H9 (cell line): Measurements from ENCODE around the gene ZNF628. TPM values are rescaled to one million over a fixed set of nuclear protein-coding genes. Genes with fewer than 3 reads are reported as not detected.
A peak's percentile ranks its signal among the peaks of the same experiment; 100 is the strongest.

Source experiments
- DNase-seq: peaks from one replicate; pipeline ENCODE4 v3.0.0-alpha.2; 2017
- H2AFZ ChIP-seq: one replicate; pipeline ENCODE4 v1.6.1; 2013; ENCODE audit warnings: mild to moderate bottlenecking, low read length, control low read depth, moderate library complexity
- H2AK5ac ChIP-seq: 2 replicates; pipeline ENCODE4 v1.6.1; 2013; ENCODE audit warnings: low read length, control low read depth, mixed read lengths; ENCODE audit not compliant: insufficient read length
- H2BK120ac ChIP-seq: one replicate; pipeline ENCODE4 v1.6.1; 2013; ENCODE audit warnings: low read depth, mild to moderate bottlenecking, low read length, control low read depth, inconsistent platforms; ENCODE audit not compliant: poor library complexity, severe bottlenecking
- H2BK12ac ChIP-seq: 2 replicates; pipeline ENCODE4 v1.6.1; 2013; ENCODE audit warnings: low read length, control low read depth, mixed read lengths, low read depth; ENCODE audit not compliant: insufficient read length
- H2BK15ac ChIP-seq: 2 replicates; pipeline ENCODE4 v1.6.1; 2013; ENCODE audit warnings: low read depth, low read length, control low read depth
- H2BK20ac ChIP-seq: one replicate; pipeline ENCODE4 v1.6.1; 2013; ENCODE audit warnings: low read depth, mild to moderate bottlenecking, low read length, control low read depth, inconsistent platforms; ENCODE audit not compliant: poor library complexity, severe bottlenecking
- H2BK5ac ChIP-seq: 2 replicates; pipeline ENCODE4 v1.6.1; 2013; ENCODE audit warnings: low read length, control low read depth, mixed read lengths; ENCODE audit not compliant: insufficient read length
- H3K14ac ChIP-seq: 2 replicates; pipeline ENCODE4 v1.6.1; 2013; ENCODE audit warnings: low read length, control low read depth; ENCODE audit not compliant: insufficient read depth
- H3K18ac ChIP-seq: 2 replicates; pipeline ENCODE4 v1.6.1; 2013; ENCODE audit warnings: low read depth, mild to moderate bottlenecking, mixed read lengths, low read length, control low read depth; ENCODE audit not compliant: insufficient read length
- H3K23ac ChIP-seq: 2 replicates; pipeline ENCODE4 v1.6.1; 2013; ENCODE audit warnings: low read length, control low read depth, mixed read lengths, low read depth; ENCODE audit not compliant: insufficient read length
- H3K23me2 ChIP-seq: 2 replicates; pipeline ENCODE4 v1.6.1; 2013; ENCODE audit warnings: low read depth, mild to moderate bottlenecking, mixed read lengths, low read length, control low read depth; ENCODE audit not compliant: insufficient read length, poor library complexity, severe bottlenecking
- H3K27ac ChIP-seq: 2 replicates; pipeline ENCODE4 v1.5.1; 2013; ENCODE audit warnings: low read length, control low read depth, mixed read lengths, low read depth; ENCODE audit not compliant: insufficient read length
- H3K27me3 ChIP-seq: 2 replicates; pipeline ENCODE4 v1.6.1; 2013; ENCODE audit warnings: low read length, control low read depth, inconsistent platforms; ENCODE audit not compliant: insufficient read depth
- H3K4ac ChIP-seq: 2 replicates; pipeline ENCODE4 v1.6.1; 2013; ENCODE audit warnings: low read depth, mild to moderate bottlenecking, control low read depth, inconsistent platforms, low read length, moderate library complexity
- H3K4me1 ChIP-seq: 2 replicates; pipeline ENCODE4 v1.6.1; 2013; ENCODE audit warnings: low read length, control low read depth, inconsistent platforms; ENCODE audit not compliant: insufficient read depth
- H3K4me2 ChIP-seq: 2 replicates; pipeline ENCODE4 v1.6.1; 2013; ENCODE audit warnings: low read length, control low read depth, mixed read lengths; ENCODE audit not compliant: insufficient read length, insufficient read depth
- H3K56ac ChIP-seq: 2 replicates; pipeline ENCODE4 v1.6.1; 2013; ENCODE audit warnings: low read depth, mild to moderate bottlenecking, mixed read lengths, low read length, control low read depth; ENCODE audit not compliant: insufficient read length
- H3K79me1 ChIP-seq: 2 replicates; pipeline ENCODE4 v1.6.1; 2013; ENCODE audit warnings: low read depth, mild to moderate bottlenecking, moderate library complexity, low read length, control low read depth, inconsistent platforms; ENCODE audit not compliant: insufficient read depth, poor library complexity, severe bottlenecking
- H3K79me2 ChIP-seq: 2 replicates; pipeline ENCODE4 v1.6.1; 2013; ENCODE audit warnings: low read length, control low read depth, inconsistent platforms; ENCODE audit not compliant: insufficient read depth
- H3K9ac ChIP-seq: 2 replicates; pipeline ENCODE4 v1.6.1; 2013; ENCODE audit warnings: low read length, control low read depth, mixed read lengths; ENCODE audit not compliant: insufficient read length; ENCODE audit errors: extremely low read depth
- H3K9me3 ChIP-seq: one replicate; pipeline ENCODE4 v1.6.1; 2013; ENCODE audit warnings: low read depth, low read length, inconsistent platforms; ENCODE audit not compliant: control insufficient read depth
- H3T11ph ChIP-seq: one replicate; pipeline ENCODE4 v1.6.1; 2013; ENCODE audit warnings: mild to moderate bottlenecking, low read length, control low read depth, inconsistent platforms
- H4K20me1 ChIP-seq: one replicate; pipeline ENCODE4 v1.6.1; 2013; ENCODE audit not compliant: control insufficient read depth, insufficient read length, insufficient read depth
- H4K5ac ChIP-seq: 2 replicates; pipeline ENCODE4 v1.6.1; 2013; ENCODE audit warnings: low read depth, mild to moderate bottlenecking, mixed read lengths, low read length, control low read depth; ENCODE audit not compliant: insufficient read length
- H4K8ac ChIP-seq: replicated peaks from 2 replicates; pipeline ENCODE4 v1.6.1; 2013; ENCODE audit warnings: low read length, control low read depth, mixed read lengths, low read depth; ENCODE audit not compliant: insufficient read length
- H4K91ac ChIP-seq: 2 replicates; pipeline ENCODE4 v1.6.1; 2013; ENCODE audit warnings: low read depth, mild to moderate bottlenecking, moderate library complexity, mixed read lengths, low read length, control low read depth; ENCODE audit not compliant: insufficient read length
- H3K27ac Mint-ChIP-seq, 3 experiments: 2 replicates in 2 of 3; 3 replicates in 1 of 3; pipeline ENCODE4 v1.8.0; 2020 to 2021; ENCODE audit warnings: mixed read lengths in 3 of 3, mild to moderate bottlenecking in 1 of 3, moderate library complexity in 1 of 3
- H3K27me3 Mint-ChIP-seq: 2 replicates; pipeline ENCODE4 v1.8.0; 2021; ENCODE audit warnings: low read depth, mild to moderate bottlenecking, moderate library complexity, mixed read lengths
- H3K36me3 Mint-ChIP-seq, 3 experiments: 2 replicates in 2 of 3; 3 replicates in 1 of 3; pipeline ENCODE4 v1.8.0; 2020 to 2021; ENCODE audit warnings: low read depth in 3 of 3, mixed read lengths in 3 of 3; ENCODE audit not compliant: insufficient read depth in 1 of 3
- H3K4me1 Mint-ChIP-seq, 2 experiments: 2 replicates each; pipeline ENCODE4 v1.8.0; 2020; ENCODE audit warnings: mixed read lengths in 2 of 2
- H3K4me3 Mint-ChIP-seq, 2 experiments: 2 replicates in 1 of 2; 3 replicates in 1 of 2; pipeline ENCODE4 v1.8.0; 2020 to 2021; ENCODE audit warnings: mild to moderate bottlenecking in 2 of 2, mixed read lengths in 2 of 2, moderate library complexity in 1 of 2
- H3K9me3 Mint-ChIP-seq, 2 experiments: 2 replicates in 1 of 2; 3 replicates in 1 of 2; pipeline ENCODE4 v1.8.0; 2020; ENCODE audit warnings: mild to moderate bottlenecking in 2 of 2, mixed read lengths in 2 of 2, moderate library complexity in 1 of 2
- WGBS: extraction: QIAGEN DNeasy Blood & Tissue Kit; methylation state at CpG from one replicate; pipeline ENCODE4 v1.1.7; 2013; ENCODE audit warnings: missing lambda C conversion rate, low lambda C conversion rate, mixed read lengths; ENCODE audit not compliant: insufficient read length; ENCODE audit errors: extremely low coverage; 5-methylcytosine and 5-hydroxymethylcytosine counted together
- total RNA-seq: library from RNA; stranded (reverse); gene quantifications from 2 replicates; pipeline ENCODE4 v1.2.1, GENCODE V29; 2021
- TF ChIP-seq, protein P1 (sequence below): fragments of 200-600 bp; sonication (generic); conservative IDR thresholded peaks from 3 replicates; pipeline ENCODE4 v1.8.0; 2021; ENCODE audit warnings: antibody characterized with exemption, mild to moderate bottlenecking

ZNF628 gene
- total RNA-seq, 1 experiment from 2014 or later: 16.6 TPM

DNA sequence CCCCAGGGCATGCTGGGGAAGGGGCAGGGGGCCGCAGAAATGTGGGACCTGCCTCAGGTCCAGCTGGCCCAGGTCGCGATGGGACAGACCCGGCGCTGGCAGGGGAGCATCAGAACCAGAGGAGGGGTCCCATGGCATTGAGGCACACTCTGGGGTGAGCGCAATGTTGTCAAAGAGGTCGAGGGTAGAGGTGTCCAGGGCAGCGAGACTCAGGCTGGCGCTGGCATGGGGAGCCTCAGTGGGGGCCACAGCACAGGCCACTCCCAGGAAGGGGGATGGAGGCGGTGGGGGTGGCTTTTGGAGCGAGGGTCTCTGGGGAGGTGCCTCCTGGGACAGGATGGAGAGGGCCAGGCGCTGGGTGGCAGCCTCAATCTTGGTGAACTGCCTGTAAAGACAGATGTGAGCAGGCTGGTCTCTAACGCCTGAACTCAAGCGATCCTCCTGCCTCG is 12.8 kb upstream of the ZNF628 start:
- no peak overlapping the region for H3K23ac ChIP-seq
- WGBS: no CpG with 5 or more reads among the region's 15 CpGs
- H2BK120ac ChIP-seq: no peak overlapping the region
- TF ChIP-seq, protein P1, sequence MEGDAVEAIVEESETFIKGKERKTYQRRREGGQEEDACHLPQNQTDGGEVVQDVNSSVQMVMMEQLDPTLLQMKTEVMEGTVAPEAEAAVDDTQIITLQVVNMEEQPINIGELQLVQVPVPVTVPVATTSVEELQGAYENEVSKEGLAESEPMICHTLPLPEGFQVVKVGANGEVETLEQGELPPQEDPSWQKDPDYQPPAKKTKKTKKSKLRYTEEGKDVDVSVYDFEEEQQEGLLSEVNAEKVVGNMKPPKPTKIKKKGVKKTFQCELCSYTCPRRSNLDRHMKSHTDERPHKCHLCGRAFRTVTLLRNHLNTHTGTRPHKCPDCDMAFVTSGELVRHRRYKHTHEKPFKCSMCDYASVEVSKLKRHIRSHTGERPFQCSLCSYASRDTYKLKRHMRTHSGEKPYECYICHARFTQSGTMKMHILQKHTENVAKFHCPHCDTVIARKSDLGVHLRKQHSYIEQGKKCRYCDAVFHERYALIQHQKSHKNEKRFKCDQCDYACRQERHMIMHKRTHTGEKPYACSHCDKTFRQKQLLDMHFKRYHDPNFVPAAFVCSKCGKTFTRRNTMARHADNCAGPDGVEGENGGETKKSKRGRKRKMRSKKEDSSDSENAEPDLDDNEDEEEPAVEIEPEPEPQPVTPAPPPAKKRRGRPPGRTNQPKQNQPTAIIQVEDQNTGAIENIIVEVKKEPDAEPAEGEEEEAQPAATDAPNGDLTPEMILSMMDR: no peak
- no peaks in the 10 kb centered on the region for H3K9me3 ChIP-seq
- no peak overlapping the region for H4K5ac ChIP-seq
- no peak overlapping the region for H3T11ph ChIP-seq
- peaks cover 3% of the 10 kb centered on the region; the same call in 1 of the 2 replicates for H3K4me1 ChIP-seq
- Mint-ChIP-seq H3K9me3 (peaks cover 0 to 3% of the 10 kb centered on the region in 2 experiments; a peak in 1 of 5 replicates), H3K27ac (peak overlapping the region in 1 of 3 experiments; percentile 86; a peak in 2 of 7 replicates), H3K36me3 (peaks cover 0 to 2% (median 1%) of the 10 kb centered on the region in 3 experiments; a peak in 4 of 7 replicates), H3K4me1 (peaks cover 25 to 34% of the 10 kb centered on the region in 2 experiments), H3K4me3 (peak overlapping the region in 1 of 2 experiments; percentile 42; a peak in 1 of 5 replicates), H3K27me3 (peaks cover 13% of the 10 kb centered on the region)
- H4K20me1 ChIP-seq: no peaks in the 10 kb centered on the region
- H3K79me1 ChIP-seq: no peaks in the 10 kb centered on the region
- DNase-seq: no peak
- no peak overlapping the region for H4K91ac ChIP-seq
- H2BK20ac ChIP-seq: no peak overlapping the region
- no peak overlapping the region for H4K8ac ChIP-seq
- H3K4ac ChIP-seq: no peak overlapping the region
- H3K23me2 ChIP-seq: peaks cover 5% of the 10 kb centered on the region
- H3K4me2 ChIP-seq: no peak overlapping the region
- H2BK5ac ChIP-seq: no peak overlapping the region
- H3K56ac ChIP-seq: no peak overlapping the region
- H3K14ac ChIP-seq: no peak overlapping the region
- no peak overlapping the region for H2AK5ac ChIP-seq
- no peak overlapping the region for H3K27ac ChIP-seq
- 0 out of 2 replicates have a peak, but pooled peaks cover 4% of the 10 kb centered on the region for H3K79me2 ChIP-seq
- H2AFZ ChIP-seq: no peak overlapping the region
- H2BK12ac ChIP-seq: no peak overlapping the region
- H2BK15ac ChIP-seq: no peak overlapping the region
- H3K18ac ChIP-seq: no peak overlapping the region
- no peaks in the 10 kb centered on the region for H3K27me3 ChIP-seq
- no peak overlapping the region for H3K9ac ChIP-seq
